Measurements from ENCODE around the gene SAMD9.
A peak's percentile ranks its signal among the peaks of the same experiment; 100 is the strongest.
"Not testable (repeated sequence)": the region's sequence is repeated elsewhere in the genome, so short reads cannot be mapped to it uniquely, and the experiment has no call there.

SAMD9 gene

GRCh38 chr7:93117852-93118530 is at the start of gene SAMD9:
Gene SAMD9 (minus strand): TSS chr7:93117979. CDS start chr7:93106097, 11,882 bp downstream.
- peak; percentile 2 for DNase-seq (ENCODE audit: low spot score)

- DNase-seq (ENCODE audit: low spot score): no peak
Observed at GRCh38 chr7:93165447-93165846, 47.7 kb upstream of the SAMD9 start.

- DNase-seq (ENCODE audit: low spot score): no peak
Observed at GRCh38 chr7:93164766-93165165, 47.0 kb upstream of the SAMD9 start.

GRCh38 chr7:93161181-93161762 is 43.5 kb upstream of the SAMD9 start:
- no peak for DNase-seq (ENCODE audit: low spot score)

- no peak for DNase-seq (ENCODE audit: low spot score)
Observed at GRCh38 chr7:93160410-93160809, 42.6 kb upstream of the SAMD9 start.

GRCh38 chr7:93159490-93159889 is 41.7 kb upstream of the SAMD9 start:
- DNase-seq (ENCODE audit: low spot score): no peak

- DNase-seq (ENCODE audit: low spot score): no peak
Observed at GRCh38 chr7:93156884-93157283, 39.1 kb upstream of the SAMD9 start.

GRCh38 chr7:93150200-93150835 is 32.5 kb upstream of the SAMD9 start:
- no peak for DNase-seq (ENCODE audit: low spot score)

GRCh38 chr7:93148727-93149126 is 30.9 kb upstream of the SAMD9 start:
- no peak for DNase-seq (ENCODE audit: low spot score)

GRCh38 chr7:93148144-93148543 is 30.4 kb upstream of the SAMD9 start, which contains the start of gene SAMD9L:
Gene SAMD9L (minus strand): TSS chr7:93148385. CDS start chr7:93135971, 12,414 bp downstream.
- no peak for DNase-seq (ENCODE audit: low spot score)

GRCh38 chr7:93147363-93147762 is 29.6 kb upstream of the SAMD9 start:
- DNase-seq (ENCODE audit: low spot score): no peak

- no peak for DNase-seq (ENCODE audit: low spot score)
Observed at GRCh38 chr7:93146472-93147141, 28.8 kb upstream of the SAMD9 start.

GRCh38 chr7:93146036-93146435 is 28.3 kb upstream of the SAMD9 start:
- DNase-seq (ENCODE audit: low spot score): no peak

GRCh38 chr7:93145354-93145753 is 27.6 kb upstream of the SAMD9 start:
- DNase-seq (ENCODE audit: low spot score): no peak

- DNase-seq (ENCODE audit: low spot score): no peak
Observed at GRCh38 chr7:93142127-93142526, 24.3 kb upstream of the SAMD9 start.

- DNase-seq (ENCODE audit: low spot score): no peak
Observed at GRCh38 chr7:93140582-93141191, 22.9 kb upstream of the SAMD9 start.

- DNase-seq (ENCODE audit: low spot score): no peak
Observed at GRCh38 chr7:93138576-93138975, 20.8 kb upstream of the SAMD9 start.

GRCh38 chr7:93133005-93133404 is 15.2 kb upstream of the SAMD9 start:
- DNase-seq (ENCODE audit: low spot score): no peak

- DNase-seq (ENCODE audit: low spot score): no peak
Observed at GRCh38 chr7:93132216-93132615, 14.4 kb upstream of the SAMD9 start.

- DNase-seq (ENCODE audit: low spot score): not testable (repeated sequence)
Observed at GRCh38 chr7:93126954-93127353, 9.2 kb upstream of the SAMD9 start.

GRCh38 chr7:93123532-93123931 is 5.8 kb upstream of the SAMD9 start:
- not testable (repeated sequence) for DNase-seq (ENCODE audit: low spot score)
